Activated CD8-positive, alpha-beta memory T cell treated with anti-CD3 and anti-CD28 coated beads, Interleukin-2, amount 50 U/mL, for 48 hours (primary cell): ENCODE data around the gene LHFPL2.
A peak's percentile ranks its signal among the peaks of the same experiment; 100 is the strongest.
"Not testable (repeated sequence)": the region's sequence is repeated elsewhere in the genome, so short reads cannot be mapped to it uniquely, and the experiment has no call there.

Experiments
- DNase-seq: peaks from one replicate; pipeline ENCODE4 v3.0.0-alpha.2; 2020

LHFPL2 gene, protein sequence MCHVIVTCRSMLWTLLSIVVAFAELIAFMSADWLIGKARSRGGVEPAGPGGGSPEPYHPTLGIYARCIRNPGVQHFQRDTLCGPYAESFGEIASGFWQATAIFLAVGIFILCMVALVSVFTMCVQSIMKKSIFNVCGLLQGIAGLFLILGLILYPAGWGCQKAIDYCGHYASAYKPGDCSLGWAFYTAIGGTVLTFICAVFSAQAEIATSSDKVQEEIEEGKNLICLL

DNA sequence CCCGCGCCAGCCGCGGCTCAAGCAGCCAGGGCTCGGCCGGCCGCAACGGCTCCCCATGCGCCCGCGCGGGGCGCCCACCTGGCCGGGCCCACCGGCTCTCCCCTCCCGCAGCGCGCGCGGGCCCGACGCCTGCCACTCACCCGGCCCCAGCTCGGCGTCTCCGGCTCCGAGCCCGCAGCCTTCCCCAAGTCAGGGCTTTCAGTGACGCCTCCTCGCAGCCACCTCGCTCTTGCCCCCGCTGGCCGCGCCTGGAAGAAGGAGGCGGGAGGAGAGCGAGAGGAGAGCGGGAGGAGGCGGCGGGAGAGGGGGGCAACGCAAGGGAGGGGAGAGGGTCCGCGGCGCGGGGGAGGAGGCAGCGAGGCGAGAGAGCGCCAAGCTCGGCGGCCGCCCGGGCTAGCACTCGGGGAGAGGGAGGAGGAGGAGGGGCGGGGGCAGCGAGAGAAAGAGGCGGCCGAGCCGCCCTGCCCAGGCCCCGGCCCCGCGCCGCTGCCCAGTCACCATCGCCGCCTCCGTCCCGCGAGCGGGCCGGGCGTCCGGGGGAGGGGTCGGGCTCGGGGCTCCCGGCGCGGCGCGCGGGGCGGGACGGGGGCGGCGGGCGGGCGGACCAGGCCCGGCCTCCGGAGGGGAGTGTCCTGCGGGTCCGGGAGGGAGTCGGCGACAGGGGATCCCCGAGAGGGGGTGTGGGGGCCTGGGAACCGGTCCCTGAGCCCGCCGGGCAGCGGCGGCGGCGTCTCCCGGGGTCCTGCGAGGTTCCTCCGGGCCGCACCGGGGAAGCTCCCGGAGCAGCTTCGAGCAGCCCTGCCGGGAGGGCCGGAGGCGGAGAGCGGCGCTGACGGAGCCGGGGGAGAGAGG is at the start of gene LHFPL2:
TSS of gene LHFPL2 (minus strand) at position 414 of the 852 bp plus-strand sequence. CDS start 138,559 bp downstream, outside the sequence.
- DNase-seq, result peak; percentile 67

DNA sequence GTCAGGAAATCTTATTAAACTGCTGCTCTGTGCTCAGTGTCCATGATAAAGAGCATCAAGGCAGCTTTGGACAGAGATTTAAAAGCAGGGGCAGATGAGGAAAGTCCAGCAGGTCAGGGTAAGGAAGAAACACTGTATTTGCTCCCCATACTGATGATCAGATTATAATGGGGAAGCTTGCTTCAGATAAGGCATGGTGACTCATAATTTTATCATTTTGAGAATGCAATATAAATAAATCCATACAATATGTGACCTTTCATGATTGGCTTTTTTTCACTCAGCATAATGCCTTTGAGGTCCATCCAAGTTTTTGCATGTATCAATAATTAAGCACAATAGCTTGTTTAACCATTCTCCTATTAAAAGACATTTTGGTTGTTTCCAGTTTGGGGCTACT is 48.1 kb upstream of the LHFPL2 start:
- DNase-seq, result no peak

DNA sequence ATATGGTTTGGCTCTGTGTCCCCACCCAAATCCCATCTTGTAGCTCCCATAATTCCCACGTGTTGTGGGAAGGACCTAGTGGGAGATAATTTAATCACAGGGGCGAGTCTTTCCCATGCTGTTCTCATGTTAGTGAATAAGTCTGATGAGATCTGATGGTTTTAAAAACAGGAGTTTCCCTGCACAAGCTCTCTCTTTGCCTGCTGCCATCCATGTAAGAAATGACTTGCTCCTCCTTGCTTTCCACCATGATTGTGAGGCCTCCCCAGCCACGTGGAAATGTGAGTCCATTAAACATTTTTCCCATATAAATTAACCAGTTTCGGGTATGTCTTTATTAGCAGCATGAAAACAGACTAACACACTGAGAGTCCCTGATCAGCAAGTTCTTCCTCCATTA is 47.5 kb upstream of the LHFPL2 start:
- DNase-seq, result not testable (repeated sequence)

DNA sequence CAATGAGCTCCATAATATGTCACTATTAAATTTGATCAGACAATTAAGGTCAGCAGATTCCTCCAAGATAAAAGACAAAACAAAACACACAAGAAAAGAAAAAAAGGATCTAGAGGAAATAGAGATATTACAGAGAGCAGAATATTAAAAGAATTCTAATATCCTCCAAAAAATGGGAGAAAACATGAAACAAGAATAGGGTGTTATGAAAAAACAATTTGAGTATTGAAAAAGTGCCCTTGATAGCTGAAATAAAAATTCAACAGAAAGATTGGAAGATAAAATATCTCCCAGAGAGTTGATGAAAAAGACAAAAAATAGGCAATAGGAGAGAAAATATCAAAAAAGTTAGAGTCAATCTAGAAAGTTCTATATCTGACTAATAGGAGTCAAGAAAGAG is 44.8 kb upstream of the LHFPL2 start:
- DNase-seq, result no peak

DNA sequence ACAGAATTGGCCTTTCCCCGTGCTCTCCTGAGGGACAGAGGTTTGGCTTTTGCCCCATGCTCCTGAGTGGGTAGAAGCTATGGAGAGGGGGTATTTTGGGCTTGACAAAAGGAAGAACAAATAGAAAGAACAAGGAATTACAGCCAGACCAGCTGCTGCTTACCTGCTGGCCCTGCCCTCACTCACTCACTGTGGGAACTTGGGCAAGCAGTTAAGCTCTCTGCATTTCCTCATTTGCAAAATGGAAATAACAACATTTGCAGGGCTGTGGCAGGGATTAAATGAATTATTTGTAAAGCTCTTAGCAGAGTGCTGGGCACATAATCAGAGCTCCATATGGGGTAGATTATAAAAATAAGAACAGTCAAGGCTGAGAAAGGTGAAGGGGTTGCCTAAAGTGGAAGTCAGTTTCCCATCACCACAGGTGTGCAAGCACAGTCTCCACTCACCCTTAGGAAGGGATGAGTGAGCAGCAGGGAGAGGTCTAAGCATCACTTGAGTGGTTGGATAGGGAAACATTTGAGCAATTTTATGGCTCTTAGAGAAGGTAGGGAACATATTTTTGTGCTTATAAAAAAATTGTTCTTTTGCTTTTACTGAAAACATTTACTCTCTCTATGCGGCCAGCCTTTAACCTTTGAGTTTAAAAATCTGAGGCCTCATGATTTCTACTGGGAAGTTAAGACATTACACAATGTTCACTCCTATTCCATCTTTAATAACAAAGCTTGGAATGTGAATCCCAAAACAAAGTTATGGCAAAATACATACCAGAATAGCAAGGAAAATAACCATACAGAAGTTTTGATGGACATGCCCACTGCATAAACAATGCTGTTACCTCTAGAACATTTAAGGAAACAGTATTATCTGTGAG is 42.8 kb upstream of the LHFPL2 start:
- DNase-seq, result no peak

DNA sequence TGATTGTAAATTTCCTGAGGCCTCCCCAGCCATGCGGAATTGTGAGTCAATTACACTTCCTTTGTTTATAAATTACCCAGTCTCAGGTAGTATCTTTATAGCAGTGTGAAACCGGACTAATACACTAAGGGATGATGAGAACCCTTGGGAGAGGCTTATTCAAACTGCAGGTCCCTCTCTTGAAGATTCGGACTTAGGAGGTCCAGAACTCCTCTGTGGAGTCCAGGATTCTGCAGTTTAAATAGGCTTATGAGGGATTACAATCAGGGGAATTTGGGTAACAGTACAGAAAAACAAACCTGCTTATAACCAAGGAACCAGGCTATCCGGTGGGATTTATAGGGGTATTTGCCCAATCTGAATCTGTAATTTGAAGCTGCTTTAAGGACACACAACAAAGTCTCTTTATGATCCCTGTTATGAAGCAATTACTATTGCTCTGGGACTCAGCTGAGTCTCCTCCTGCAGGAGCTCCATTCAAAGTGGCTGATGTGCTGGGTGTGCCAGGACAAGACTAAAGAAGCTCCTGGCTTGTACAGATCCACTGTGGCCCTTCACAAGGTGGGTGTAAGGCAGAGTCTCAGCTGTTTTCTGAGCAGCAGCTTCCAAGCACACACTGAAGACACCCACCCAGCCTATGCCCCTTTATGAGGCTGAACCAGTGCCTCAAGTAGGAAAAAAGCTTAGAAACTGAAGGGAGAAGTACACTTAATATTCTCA is 41.8 kb upstream of the LHFPL2 start:
- DNase-seq, result no peak

DNA sequence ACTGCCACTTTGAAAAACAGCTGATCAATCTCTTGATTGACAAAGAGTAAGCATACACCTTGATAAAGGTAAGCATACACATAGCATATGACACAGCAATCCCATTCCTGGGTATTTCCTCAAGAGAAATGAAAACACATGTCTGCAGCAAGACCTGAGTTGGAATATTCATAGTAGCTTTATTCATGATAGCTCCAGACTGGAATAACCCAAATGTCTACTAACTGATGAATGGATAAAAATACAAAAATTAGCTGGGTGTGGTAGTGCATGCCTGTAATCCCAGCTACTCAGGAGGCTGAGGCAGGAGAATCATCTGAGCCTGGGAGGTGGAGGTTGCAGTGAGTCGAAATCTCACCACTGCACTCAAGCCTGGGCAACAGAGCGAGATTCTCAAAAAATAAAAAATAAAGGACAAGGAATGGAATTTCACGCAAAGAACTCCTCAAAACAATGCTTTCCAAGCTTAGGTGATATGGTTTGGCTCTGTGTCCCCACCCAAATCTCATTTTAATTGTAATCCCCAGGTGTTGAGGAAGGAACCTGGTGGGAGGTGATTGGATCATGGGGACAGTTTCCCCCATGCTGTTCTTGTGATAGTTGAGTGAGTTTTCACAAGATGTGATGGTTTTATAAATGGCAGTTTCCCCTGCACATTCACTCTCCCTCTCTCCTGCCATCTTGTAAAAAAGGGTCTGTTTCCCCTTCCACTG is 41.1 kb upstream of the LHFPL2 start:
- no peak for DNase-seq

DNA sequence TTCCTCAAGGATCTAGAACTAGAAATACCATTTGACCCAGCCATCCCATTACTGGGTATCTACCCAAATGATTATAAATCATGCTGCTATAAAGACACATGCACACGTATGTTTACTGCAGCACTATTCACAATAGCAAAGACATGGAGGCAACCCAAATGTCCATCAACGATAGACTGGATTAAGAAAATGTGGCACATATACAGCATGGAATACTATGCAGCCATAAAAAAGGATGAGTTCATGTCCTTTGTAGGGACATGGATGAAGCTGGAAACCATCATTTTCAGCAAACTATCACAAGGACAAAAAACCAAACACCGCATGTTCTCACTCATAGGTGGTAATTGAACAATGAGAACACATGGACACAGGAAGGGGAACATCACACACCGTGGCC is 38.9 kb upstream of the LHFPL2 start:
- DNase-seq, result not testable (repeated sequence)

DNA sequence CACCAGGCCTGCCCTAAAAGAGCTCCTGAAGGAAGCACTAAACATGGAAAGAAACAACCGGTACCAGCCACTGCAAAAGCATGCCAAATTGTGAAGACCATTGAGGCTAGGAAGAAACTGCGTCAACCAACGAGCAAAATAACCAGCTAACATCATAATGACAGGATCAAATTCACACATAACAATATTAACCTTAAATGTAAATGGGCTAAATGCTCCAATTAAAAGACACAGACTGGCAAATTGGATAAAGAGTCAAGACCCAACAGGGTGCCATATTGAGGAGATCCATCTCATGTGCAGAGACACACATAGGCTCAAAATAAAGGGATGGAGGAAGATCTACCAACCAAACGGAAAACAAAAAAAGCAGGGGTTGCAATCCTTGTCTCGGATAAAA is 35.3 kb upstream of the LHFPL2 start:
- not testable (repeated sequence) for DNase-seq

DNA sequence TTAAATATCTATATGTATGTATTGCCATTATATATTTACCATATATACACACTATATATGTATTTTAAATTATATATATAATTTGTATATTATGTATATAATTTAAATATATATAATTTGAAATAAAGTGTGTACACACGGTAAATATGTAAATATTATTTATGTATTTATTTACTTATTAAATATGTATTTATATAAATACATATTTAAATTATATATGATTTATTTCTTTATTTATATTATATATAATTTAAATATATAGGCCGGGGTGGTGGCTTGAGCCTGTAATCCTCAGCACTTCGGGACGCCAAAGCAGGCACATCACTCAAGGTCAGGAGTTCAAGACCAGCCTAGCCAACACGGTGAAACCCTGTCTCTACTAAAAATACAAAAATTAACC is 31.3 kb upstream of the LHFPL2 start:
- no peak for DNase-seq

DNA sequence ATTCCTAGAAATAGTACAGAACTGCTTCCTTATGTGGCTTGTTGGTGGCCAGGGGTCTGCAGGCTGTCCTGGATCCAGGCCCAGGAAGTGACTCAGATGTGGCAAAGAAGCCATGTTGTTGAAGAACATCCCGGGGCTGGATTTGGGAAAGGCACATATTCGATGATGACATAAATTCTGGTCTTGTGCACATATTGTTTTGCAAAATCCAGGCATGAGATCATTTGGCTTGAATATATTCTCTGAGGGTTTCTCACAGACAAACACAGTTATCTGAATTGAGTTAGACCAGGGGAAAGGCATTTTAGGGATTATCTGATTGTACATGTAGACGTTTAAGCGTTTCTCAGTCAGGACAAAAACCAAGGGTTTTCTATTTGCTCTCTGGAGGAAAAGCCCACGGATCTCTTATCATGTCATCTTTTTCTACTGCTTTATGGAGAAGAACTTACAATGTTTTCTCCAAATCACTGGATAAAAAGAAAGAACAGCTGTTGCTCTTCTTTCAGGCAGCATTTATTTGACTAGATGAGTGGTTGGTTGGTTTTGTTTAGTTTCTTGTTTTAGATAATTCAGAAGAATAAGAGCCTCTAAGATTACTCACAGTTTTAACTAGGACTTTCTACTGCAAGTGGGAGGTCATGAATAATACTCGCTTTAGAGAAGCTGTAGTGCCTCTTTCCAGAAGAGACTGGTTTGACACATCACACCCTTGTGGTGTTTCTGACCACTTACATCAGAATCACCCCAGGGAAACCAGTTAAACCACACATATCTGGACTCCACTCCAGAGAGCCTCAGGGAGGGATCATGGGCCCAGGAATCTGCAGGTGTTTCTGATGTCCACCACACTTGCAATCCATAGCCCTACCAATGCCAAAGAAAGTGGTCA is 29.5 kb upstream of the LHFPL2 start:
- no peak for DNase-seq

DNA sequence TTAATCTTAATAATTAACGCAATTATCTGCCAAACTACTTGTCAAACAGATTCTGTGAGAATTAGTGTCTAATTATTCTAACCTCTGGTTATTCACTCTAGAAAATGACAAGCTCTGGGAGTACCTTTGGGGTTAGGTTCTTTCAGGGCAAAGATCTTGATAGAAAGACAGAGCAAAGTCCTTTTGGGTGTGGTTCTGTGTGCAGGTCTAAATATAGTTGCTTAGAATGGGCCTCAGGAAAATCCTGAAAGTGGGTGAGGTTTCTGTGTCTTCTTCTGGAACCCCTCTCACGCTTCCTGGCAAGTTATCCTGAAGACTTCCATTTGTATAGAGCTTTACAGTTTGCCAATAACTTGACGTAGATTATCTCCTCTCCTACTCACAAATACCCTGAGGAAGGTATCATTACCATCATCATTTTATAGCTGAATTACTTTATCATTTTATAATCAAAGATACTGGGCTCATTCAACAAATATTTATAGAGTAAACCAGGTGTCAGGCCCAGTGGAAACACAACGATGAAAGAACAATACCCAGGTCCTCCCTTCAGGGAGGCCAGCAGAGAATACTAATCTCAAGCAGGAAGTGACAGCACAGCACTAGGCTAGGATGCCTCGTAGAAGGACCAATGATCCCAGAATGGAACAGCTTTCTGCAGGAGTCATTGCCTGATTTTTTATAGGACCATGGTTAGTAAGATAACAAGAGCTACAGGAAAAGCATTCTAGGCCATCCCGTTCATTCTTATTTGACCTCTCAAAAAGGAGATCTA is 27.6 kb upstream of the LHFPL2 start:
- no peak for DNase-seq

DNA sequence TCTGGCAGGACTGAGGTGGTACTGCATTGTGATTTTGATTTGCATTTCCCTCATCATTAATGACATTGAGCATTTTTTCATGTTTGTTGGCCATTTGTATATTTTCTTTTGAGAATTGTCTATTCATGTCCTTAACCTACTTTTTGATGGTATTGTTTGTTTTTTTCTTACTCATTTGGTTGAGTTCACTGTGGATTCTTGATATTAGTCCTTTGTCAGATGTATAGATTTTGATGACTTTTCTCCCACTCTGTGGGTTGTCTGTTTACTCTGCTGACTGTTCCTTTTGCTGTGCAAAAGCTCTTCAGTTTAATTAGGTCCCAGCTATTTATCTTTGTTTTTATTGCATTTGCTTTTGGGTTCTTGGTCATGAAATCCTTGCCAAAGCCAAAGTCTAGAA is 25.3 kb upstream of the LHFPL2 start:
- not testable (repeated sequence) for DNase-seq

DNA sequence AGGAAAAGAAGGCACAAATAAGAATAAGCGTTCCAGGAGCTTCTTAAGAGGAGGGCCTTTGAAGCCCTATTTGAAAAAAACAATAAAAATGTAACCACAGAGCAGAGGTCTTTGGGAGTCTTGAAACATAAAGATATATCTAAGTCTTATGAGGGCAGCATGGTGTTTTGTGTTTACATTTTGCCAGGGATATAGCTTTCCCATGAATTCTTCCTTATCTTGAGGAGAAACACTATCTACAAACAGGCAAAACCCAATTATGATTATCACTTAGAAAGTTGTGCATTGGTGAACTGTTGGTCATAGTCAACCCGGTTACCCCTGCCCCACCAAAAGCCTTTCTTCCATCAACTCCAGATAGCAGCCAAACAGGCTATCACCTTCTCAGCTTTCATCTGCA is 23.6 kb upstream of the LHFPL2 start:
- no peak for DNase-seq

DNA sequence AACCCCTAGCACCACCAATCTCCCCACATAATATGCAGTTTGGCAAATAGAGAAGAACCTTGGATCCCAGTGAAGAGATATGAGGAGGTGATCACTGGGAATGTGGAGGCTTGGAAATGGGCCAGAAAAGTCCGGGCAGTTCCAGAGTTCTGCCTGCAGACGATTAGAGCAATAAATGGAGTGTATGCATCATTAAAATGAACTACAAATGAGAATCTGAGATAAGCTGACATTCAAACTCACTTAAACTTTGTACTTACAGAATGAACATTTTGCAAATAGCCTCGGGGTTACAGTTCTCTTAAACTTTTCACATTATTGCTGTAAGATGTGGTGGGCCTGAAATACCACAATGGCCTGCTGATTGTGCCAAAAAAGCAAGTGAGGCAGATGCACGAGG is 23.0 kb upstream of the LHFPL2 start:
- DNase-seq, result no peak

DNA sequence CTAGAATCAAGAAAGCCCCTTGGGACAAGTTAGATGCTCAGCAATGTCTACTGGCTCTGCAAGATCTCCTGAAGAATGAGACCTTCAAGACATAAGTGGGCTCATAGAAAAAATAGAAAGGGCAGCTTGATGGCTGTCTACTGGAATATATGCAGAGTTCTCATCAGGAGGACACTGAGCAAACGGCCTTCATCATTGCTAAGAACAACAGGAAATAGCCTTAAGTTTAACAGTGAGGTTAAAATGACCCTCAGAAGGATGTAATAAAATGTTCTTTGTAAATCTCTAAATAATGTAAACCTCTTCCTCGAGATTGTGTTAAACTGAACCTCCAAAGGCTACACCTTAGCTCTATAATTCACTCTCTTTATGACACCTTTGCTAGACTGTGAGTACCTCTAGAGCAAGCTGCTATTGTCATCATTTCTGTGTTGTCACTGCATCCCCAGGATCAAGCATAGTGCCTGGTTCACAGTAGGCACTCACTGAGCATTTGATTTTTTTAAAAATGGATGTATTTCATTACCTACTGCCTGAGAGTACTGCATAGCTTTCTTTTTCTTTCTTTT is 22.2 kb upstream of the LHFPL2 start:
- no peak for DNase-seq

DNA sequence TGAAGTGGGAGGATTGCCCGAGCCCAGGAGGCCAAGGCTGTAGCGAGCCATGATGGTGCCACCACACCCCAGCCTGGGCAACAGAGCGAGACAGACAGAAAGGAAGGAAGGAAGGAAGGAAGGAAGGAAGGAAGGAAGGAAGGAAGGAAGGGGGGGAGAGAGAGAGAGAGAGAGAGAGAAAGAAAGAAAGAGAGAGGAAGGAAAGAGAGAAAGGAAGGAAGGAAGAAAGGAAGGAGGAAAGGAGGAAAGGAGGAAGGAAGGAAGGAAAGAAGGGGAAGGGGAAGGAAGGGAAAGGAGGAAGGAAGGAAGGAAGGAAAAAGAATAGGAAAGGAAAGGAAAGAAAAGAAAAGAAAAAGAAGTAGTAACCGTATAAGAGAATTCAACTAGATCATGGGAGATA is 20.8 kb upstream of the LHFPL2 start:
- no peak for DNase-seq

DNA sequence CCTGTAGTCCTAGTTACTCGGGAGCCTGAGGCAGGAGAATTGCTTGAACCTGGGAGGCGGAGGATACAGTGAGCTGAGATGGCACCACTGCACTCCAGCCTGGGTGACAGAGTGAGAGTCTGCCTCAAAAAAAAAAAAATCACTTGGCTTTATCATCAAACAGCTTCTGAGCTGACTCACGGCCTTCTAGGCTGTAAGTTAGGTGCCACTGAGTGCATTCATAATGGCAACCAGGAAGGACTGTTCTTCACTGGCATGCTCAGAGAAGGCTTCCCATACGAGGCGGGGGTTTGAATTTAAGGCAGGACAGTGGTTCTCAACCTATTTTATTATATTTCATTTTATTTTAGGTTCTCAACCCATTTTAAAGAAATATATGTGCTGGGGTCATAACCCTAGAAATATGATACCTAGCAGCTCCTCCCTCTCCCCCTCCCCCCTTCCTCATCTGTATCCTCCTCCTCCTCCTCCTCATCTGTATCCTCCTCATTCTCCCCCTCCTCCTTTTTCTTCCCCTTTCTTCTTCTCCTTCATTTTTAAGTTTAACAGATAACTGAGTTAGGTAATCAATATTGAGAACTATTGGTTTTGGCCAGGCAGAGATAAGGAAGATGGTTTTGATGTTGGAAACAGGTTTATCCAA is 19.0 kb upstream of the LHFPL2 start:
- DNase-seq, result no peak

DNA sequence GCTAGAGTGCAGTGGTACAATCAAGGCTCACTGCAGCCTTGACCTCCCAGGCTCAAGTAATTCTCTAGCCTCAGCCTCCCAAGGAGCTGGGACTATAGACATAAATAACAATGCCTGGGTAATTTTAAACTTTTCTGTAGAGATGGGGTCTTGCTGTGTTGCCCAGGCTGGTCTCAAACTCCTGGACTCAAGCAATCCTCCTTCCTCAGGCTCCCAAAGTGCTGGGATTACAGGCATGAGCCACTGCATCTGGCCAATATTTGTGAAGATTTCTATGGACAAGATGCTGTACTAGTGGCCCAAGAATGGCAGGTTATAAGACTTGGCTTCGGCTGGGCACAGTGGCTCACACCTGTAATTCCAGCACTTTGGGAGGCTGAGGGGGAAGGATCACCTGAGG is 18.4 kb upstream of the LHFPL2 start:
- DNase-seq, result not testable (repeated sequence)
